HEK293 (cell line): ENCODE results near the gene SCYGR1.

Experiments used
- MYNN ChIP-seq: fragments of 450-650 bp; formaldehyde crosslinking; IDR thresholded peaks from 2 replicates; pipeline ENCODE4 v1.5.1; 2016; ENCODE audit warnings: missing biosample characterization, missing genetic modification characterization, borderline replicate concordance
- ZNF121 ChIP-seq: fragments of 450-650 bp; formaldehyde crosslinking; IDR thresholded peaks from 2 replicates; pipeline ENCODE4 v1.5.1; 2016; ENCODE audit warnings: missing biosample characterization, missing genetic modification characterization
- ZNF16 ChIP-seq: fragments of 450-650 bp; formaldehyde crosslinking; IDR thresholded peaks from 2 replicates; pipeline ENCODE4 v1.5.1; 2016; ENCODE audit warnings: low read depth, missing biosample characterization, missing genetic modification characterization
- ZNF792 ChIP-seq: fragments of 450-650 bp; formaldehyde crosslinking; IDR thresholded peaks from 2 replicates; pipeline ENCODE4 v1.5.1; 2016; ENCODE audit warnings: missing biosample characterization, missing genetic modification characterization
- TF ChIP-seq, protein P1 (sequence below): fragments of 450-650 bp; formaldehyde crosslinking; IDR thresholded peaks from 2 replicates; pipeline ENCODE4 v1.5.1; 2016; ENCODE audit warnings: missing biosample characterization, missing genetic modification characterization

GRCh38 chr2:227411320-227411989 lies 23.7 kb upstream of the SCYGR1 start:
- TF ChIP-seq ZNF121 (tag by site-specific recombination): no peak
- TF ChIP-seq ZNF16 (tag by site-specific recombination): no peak
- TF ChIP-seq ZNF792 (tag by site-specific recombination): no peak
- TF ChIP-seq MYNN (tag by site-specific recombination): no peak
- TF ChIP-seq, protein P1, sequence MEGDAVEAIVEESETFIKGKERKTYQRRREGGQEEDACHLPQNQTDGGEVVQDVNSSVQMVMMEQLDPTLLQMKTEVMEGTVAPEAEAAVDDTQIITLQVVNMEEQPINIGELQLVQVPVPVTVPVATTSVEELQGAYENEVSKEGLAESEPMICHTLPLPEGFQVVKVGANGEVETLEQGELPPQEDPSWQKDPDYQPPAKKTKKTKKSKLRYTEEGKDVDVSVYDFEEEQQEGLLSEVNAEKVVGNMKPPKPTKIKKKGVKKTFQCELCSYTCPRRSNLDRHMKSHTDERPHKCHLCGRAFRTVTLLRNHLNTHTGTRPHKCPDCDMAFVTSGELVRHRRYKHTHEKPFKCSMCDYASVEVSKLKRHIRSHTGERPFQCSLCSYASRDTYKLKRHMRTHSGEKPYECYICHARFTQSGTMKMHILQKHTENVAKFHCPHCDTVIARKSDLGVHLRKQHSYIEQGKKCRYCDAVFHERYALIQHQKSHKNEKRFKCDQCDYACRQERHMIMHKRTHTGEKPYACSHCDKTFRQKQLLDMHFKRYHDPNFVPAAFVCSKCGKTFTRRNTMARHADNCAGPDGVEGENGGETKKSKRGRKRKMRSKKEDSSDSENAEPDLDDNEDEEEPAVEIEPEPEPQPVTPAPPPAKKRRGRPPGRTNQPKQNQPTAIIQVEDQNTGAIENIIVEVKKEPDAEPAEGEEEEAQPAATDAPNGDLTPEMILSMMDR (tag by site-specific recombination): no peak
